Stomach (tissue), 9 donors: Measurements from ENCODE around the gene PHF21A. TPM values are rescaled to one million over a fixed set of nuclear protein-coding genes. Genes with fewer than 3 reads are reported as not detected.
A peak's percentile ranks its signal among the peaks of the same experiment; 100 is the strongest.

Experiments used
- DNase-seq, 2 donors: peaks; one replicate each; pipeline versions ENCODE4 v3.0.0 to v3.0.0-alpha.2; 2013 to 2019
- H3K27ac ChIP-seq, 5 donors: fragments of 200-600 bp in 4 of 5; sonication (generic) in 4 of 5; one replicate each; pipeline ENCODE4 v1.5.1; 2013 to 2019; ENCODE audit warnings: mild to moderate bottlenecking in 1 of 5, moderate library complexity in 1 of 5
- H3K27me3 ChIP-seq, 3 donors: fragments of 200-600 bp; sonication (generic); one replicate each; pipeline ENCODE4 v1.5.1; 2017 to 2019; ENCODE audit warnings: mixed run types in 1 of 3
- H3K36me3 ChIP-seq, 4 donors: fragments of 200-600 bp; sonication (generic); 1 replicate in 3 of 4; 2 replicates in 1 of 4; pipeline ENCODE4 v1.5.1; 2016 to 2019
- H3K4me1 ChIP-seq, 4 donors: fragments of 200-600 bp; sonication (generic); one replicate each; pipeline ENCODE4 v1.5.1; 2016 to 2019
- H3K4me3 ChIP-seq, 4 donors: fragments of 200-600 bp; sonication (generic) in 3 of 4; one replicate each; pipeline ENCODE4 v1.5.1; 2016 to 2019; ENCODE audit warnings: mild to moderate bottlenecking in 1 of 4
- H3K9me3 ChIP-seq, 4 donors: fragments of 200-600 bp; sonication (generic); one replicate each; pipeline ENCODE4 v1.5.1; 2016 to 2019
- EP300 ChIP-seq: sonication (generic); formaldehyde crosslinking; IDR thresholded peaks from one replicate; pipeline ENCODE4 v1.6.1; 2017; ENCODE audit warnings: antibody characterized with exemption
- POLR2A ChIP-seq, 4 donors: fragments of 450-650 bp; IDR thresholded peaks; one replicate each; pipeline ENCODE4 v1.6.1; 2016; ENCODE audit warnings: antibody characterized with exemption in 4 of 4, control low read depth in 2 of 4, mild to moderate bottlenecking in 1 of 4, moderate library complexity in 1 of 4
- POLR2AphosphoS5 ChIP-seq, 3 donors: sonication (generic); formaldehyde crosslinking; IDR thresholded peaks; one replicate each; pipeline ENCODE4 v1.6.1; 2016; ENCODE audit warnings: antibody characterized with exemption in 3 of 3
- WGBS, 5 donors: extraction: QIAGEN DNeasy Blood & Tissue Kit in 3 of 5; methylation state at CpG; one replicate each; pipeline versions ENCODE4 v1.1.5 to v1.1.7; 2013 to 2018; 5-methylcytosine and 5-hydroxymethylcytosine counted together
- intact Hi-C: fragments of 100-400 bp; cut with DNase I; formaldehyde crosslinking; loops from one replicate; pipeline ENCODE4 v1.15.1; 2023; ENCODE audit warnings: low total_unique reads
- polyA plus RNA-seq, 3 donors: library from polyadenylated mRNA; stranded (reverse); fragments of 200-250 nt; gene quantifications; one replicate each; pipeline ENCODE4 v1.2.3, GENCODE V29; 2013
- total RNA-seq, 5 donors: library from RNA; depleted of rRNA; stranded (reverse); fragments of >200 nt; gene quantifications; one replicate each; pipeline versions ENCODE4 v1.1.0 to v1.2.3, GENCODE V29; 2014 to 2016
- TF ChIP-seq, protein P1 (sequence below), 7 experiments: fragments of 450-650 bp in 4 of 7; fragments of 200-600 bp in 3 of 7; sonication (generic) in 3 of 7; IDR thresholded peaks; one replicate each; pipeline ENCODE4 v1.5.1; 2016 to 2019; ENCODE audit warnings: antibody characterized with exemption in 7 of 7, control low read depth in 2 of 7, mild to moderate bottlenecking in 1 of 7
- donor health status: healthy with polysubstance abuse.
- donor health status: Bipolar disorder and iron deficiency.
- donor health status: healthy.

Gene PHF21A
- total and polyA plus RNA-seq, 8 donors = 6.1 to 67.0 (median 18.6) TPM

DNA sequence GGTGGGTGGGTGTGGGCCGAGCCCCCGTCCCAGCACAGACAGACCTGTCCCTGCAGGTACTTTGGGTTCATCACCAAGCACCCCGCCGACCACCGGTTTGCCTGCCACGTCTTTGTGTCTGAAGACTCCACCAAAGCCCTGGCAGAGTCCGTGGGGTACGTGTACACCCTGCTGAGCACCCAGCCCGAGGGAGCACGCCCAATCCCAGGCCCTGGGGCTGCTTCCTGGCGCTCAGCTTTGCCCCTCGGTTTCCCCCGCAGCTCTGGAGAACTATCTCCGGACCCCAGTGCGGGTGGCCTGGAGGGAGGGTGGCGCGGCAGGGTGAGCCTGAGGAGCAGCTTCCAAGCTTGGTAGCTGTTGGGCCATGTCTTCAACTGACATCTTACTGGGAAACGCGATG lies 216.2 kb downstream of the PHF21A start:
- no peak overlapping the region for H3K4me3 ChIP-seq
- 88 to 97% (median 93%) methylated on average over 12 to 19 of the region's 19 CpGs for WGBS, 5 donors
- DNase-seq = no peak
- H3K4me1 ChIP-seq = peaks cover 11 to 51% (median 27%) of the 10 kb centered on the region in 4 donors
- H3K27me3 ChIP-seq = peaks cover 0 to 9% (median 3%) of the 10 kb centered on the region in 3 donors
- no peaks in the 10 kb centered on the region for H3K9me3 ChIP-seq
- H3K36me3 ChIP-seq = peaks cover 6 to 50% (median 41%) of the 10 kb centered on the region in 4 donors
- intact Hi-C loops = no loop called here
- TF ChIP-seq, protein P1, sequence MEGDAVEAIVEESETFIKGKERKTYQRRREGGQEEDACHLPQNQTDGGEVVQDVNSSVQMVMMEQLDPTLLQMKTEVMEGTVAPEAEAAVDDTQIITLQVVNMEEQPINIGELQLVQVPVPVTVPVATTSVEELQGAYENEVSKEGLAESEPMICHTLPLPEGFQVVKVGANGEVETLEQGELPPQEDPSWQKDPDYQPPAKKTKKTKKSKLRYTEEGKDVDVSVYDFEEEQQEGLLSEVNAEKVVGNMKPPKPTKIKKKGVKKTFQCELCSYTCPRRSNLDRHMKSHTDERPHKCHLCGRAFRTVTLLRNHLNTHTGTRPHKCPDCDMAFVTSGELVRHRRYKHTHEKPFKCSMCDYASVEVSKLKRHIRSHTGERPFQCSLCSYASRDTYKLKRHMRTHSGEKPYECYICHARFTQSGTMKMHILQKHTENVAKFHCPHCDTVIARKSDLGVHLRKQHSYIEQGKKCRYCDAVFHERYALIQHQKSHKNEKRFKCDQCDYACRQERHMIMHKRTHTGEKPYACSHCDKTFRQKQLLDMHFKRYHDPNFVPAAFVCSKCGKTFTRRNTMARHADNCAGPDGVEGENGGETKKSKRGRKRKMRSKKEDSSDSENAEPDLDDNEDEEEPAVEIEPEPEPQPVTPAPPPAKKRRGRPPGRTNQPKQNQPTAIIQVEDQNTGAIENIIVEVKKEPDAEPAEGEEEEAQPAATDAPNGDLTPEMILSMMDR (IDR thresholded peaks at IDR 0.05) = no peak
- TF ChIP-seq POLR2A (IDR thresholded peaks at IDR 0.05) = no peak
- TF ChIP-seq EP300 = no peak
- no peak for TF ChIP-seq POLR2AphosphoS5 (IDR thresholded peaks at IDR 0.05)
- no peak overlapping the region for H3K27ac ChIP-seq

DNA sequence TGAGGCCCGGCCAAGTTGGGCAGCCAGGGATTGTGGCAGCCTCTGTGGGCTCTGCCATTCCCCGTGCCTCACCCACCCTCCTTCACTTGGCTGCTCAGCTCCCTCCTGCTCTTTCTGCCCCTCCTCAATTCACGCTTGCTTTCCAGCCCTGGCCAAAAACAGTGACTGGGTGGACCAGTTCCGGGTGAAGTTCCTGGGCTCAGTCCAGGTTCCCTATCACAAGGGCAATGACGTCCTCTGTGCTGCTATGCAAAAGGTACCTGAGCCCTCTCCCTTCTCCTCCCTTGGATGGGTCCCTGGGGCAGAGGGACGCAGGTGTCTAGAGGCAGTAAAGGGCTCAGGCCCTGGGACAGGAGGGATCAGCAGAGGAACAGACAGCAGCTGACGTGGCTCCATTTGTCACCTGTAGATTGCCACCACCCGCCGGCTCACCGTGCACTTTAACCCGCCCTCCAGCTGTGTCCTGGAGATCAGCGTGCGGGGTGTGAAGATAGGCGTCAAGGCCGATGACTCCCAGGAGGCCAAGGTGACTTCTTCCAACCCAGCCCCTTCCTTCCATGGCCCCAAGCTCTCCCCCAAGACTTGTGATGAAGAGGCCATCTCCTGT lies 216.8 kb downstream of the PHF21A start:
- Histone ChIP-seq H3K27me3 (peaks cover 0 to 16% (median 7%) of the 10 kb centered on the region in 3 donors), H3K9me3 (no peaks in the 10 kb centered on the region), H3K4me1 (peaks cover 14 to 54% (median 30%) of the 10 kb centered on the region in 4 donors), H3K4me3 (no peak overlapping the region), H3K27ac (peak overlapping the region in 2 of 5 donors; percentile 32 to 54), H3K36me3 (peaks cover under 1 to 43% (median 34%) of the 10 kb centered on the region in 4 donors)
- intact Hi-C loops = no loop called here
- TF ChIP-seq POLR2A (IDR thresholded peaks at IDR 0.05) (no peak), POLR2AphosphoS5 (IDR thresholded peaks at IDR 0.05) (no peak), EP300 (no peak)
- TF ChIP-seq, protein P1 (IDR thresholded peaks at IDR 0.05) = no peak
- 37 to 72% (median 44%) methylated on average over 12 to 15 of the region's 15 CpGs for WGBS, 5 donors
- DNase-seq = peak in 1 of 2 donors; percentile 70

DNA sequence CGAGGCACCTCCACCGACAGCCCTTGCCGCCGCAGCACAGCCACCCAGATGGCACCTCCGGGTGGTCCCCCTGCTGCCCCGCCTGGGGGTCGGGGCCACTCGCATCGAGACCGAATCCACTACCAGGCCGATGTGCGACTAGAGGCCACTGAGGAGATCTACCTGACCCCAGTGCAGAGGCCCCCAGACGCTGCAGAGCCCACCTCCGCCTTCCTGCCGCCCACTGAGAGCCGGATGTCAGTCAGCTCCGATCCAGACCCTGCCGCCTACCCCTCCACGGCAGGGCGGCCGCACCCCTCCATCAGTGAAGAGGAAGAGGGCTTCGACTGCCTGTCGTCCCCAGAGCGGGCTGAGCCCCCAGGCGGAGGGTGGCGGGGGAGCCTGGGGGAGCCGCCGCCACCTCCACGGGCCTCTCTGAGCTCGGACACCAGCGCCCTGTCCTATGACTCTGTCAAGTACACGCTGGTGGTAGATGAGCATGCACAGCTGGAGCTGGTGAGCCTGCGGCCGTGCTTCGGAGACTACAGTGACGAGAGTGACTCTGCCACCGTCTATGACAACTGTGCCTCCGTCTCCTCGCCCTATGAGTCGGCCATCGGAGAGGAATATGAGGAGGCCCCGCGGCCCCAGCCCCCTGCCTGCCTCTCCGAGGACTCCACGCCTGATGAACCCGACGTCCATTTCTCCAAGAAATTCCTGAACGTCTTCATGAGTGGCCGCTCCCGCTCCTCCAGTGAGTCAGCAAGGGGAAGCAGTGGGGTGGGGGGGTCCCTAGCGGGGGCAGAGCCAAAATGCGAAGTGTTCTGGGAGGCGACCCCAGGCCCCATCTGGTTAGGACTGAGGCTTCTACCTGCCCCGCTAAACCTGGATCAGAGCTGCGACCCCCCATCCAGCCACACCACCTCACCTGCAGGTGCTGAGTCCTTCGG lies 218.5 kb downstream of the PHF21A start:
- no peak for TF ChIP-seq POLR2A (IDR thresholded peaks at IDR 0.05)
- TF ChIP-seq, protein P1 (IDR thresholded peaks at IDR 0.05) = no peak
- no peak for TF ChIP-seq POLR2AphosphoS5 (IDR thresholded peaks at IDR 0.05)
- TF ChIP-seq EP300 = no peak
- WGBS, 5 donors = 92 to 95% (median 94%) methylated on average over 35 to 56 of the region's 56 CpGs
- peaks cover 0 to 37% (median 26%) of the 10 kb centered on the region in 4 donors for H3K36me3 ChIP-seq
- no peak for DNase-seq
- peaks cover 0 to 30% (median 13%) of the 10 kb centered on the region in 3 donors for H3K27me3 ChIP-seq
- intact Hi-C loops = no loop called here
- H3K4me3 ChIP-seq = no peak overlapping the region
- H3K4me1 ChIP-seq = peaks cover 20 to 53% (median 28%) of the 10 kb centered on the region in 4 donors
- no peaks in the 10 kb centered on the region for H3K9me3 ChIP-seq
- H3K27ac ChIP-seq = no peak overlapping the region

DNA sequence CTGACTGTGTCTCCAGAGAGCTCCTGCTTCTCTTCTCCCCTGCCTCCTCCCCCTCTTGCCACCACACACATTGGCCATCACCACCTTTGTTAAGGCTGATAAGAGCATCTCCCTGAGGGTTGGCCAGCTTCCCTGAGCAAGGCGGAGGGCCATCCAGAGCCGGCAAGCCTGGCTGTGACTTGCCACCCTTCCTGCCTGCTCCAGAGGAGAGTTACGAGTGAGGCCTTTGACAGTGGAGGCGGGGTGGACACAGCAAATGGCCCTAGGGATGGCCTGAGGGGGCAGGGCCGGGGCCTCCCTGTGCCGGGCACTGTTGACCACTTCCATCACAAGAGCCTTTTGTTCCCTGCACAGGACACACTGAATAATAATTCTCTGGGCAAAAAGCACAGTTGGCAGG lies 219.6 kb downstream of the PHF21A start:
- Histone ChIP-seq H3K9me3 (no peaks in the 10 kb centered on the region), H3K27me3 (peaks cover 0 to 39% (median 13%) of the 10 kb centered on the region in 3 donors), H3K27ac (peak overlapping the region in 1 of 5 donors; percentile 82), H3K36me3 (peaks cover 0 to 37% (median 26%) of the 10 kb centered on the region in 4 donors), H3K4me1 (peaks cover 20 to 47% (median 25%) of the 10 kb centered on the region in 4 donors), H3K4me3 (no peak overlapping the region)
- intact Hi-C loops = no loop called here
- WGBS, 5 donors = 64 to 80% (median 74%) methylated on average over 4 to 6 of the region's 6 CpGs
- no peak for DNase-seq
- TF ChIP-seq EP300 = no peak
- no peak for TF ChIP-seq POLR2A (IDR thresholded peaks at IDR 0.05)
- TF ChIP-seq POLR2AphosphoS5 (IDR thresholded peaks at IDR 0.05) = no peak
- TF ChIP-seq, protein P1 (IDR thresholded peaks at IDR 0.05) = no peak
